GM12878 (cell line): ENCODE data around the gene BEST2. TPM values are rescaled to one million over a fixed set of nuclear protein-coding genes. Genes with fewer than 3 reads are reported as not detected.

Source experiments
- ATAC-seq: fragments of 200-7000 bp; cut with Tn5 transposase; 3 replicates; pipeline ENCODE4 v1.9.1; 2020; ENCODE audit warnings: mild to moderate bottlenecking, moderate library complexity
- BruUV-seq: library from RNA; stranded (reverse); fragments of 400-500 nt; replicated peaks from 2 replicates; lab custom pipeline; 2021; lab: Mats Ljungman, UMichigan
- CTCF ChIA-PET: fragments of 300-600 bp; sonication (Branson Sonifier 250); formaldehyde crosslinking; extraction: SDS; loops from one replicate; lab custom pipeline; 2021; ENCODE audit warnings: inconsistent platforms; lab: Yijun Ruan, JAX
- POLR2A ChIA-PET: fragments of 350-600 bp; formaldehyde crosslinking; extraction: SDS; loops from one replicate; lab custom pipeline; 2021; ENCODE audit warnings: inconsistent platforms; lab: Charles Lee
- RAD21 ChIA-PET: fragments of 300-600 bp; sonication (Branson Sonifier 250); formaldehyde crosslinking; loops from one replicate; lab custom pipeline; 2023; ENCODE audit warnings: antibody characterized with exemption; ENCODE audit not compliant: unreplicated experiment; lab: Charles Lee
- SMC1A ChIA-PET: fragments of 300-600 bp; sonication (Branson Sonifier 250); formaldehyde crosslinking; loops from one replicate; lab custom pipeline; 2023; ENCODE audit not compliant: unreplicated experiment, uncharacterized antibody; lab: Charles Lee
- DNase-seq: peaks from one replicate; pipeline ENCODE4 v3.0.0-alpha.2; 2011; ENCODE audit warnings: low read depth, low spot score
- FAIRE-seq: peaks from 3 replicates; lab custom pipeline; 2011; peaks lifted over from hg19 to GRCh38; lab: Jason Lieb, UNC
- H2AFZ ChIP-seq: 2 replicates; pipeline ENCODE4 v1.6.0; 2011; ENCODE audit warnings: low read depth, low read length, control low read depth; ENCODE audit not compliant: control insufficient read depth
- H3K27ac ChIP-seq: 2 replicates; pipeline ENCODE4 v1.5.1; 2011; ENCODE audit warnings: control low read depth; ENCODE audit not compliant: control insufficient read depth, insufficient read depth
- H3K27me3 ChIP-seq, 2 experiments: replicated peaks in 1 of 2; 2 replicates each; pipeline versions ENCODE4 v1.6.0 to v1.6.1; 2011; ENCODE audit warnings: low read length in 1 of 2; ENCODE audit not compliant: control insufficient read depth in 2 of 2, insufficient read depth in 2 of 2
- H3K36me3 ChIP-seq, 2 experiments: 2 replicates each; pipeline ENCODE4 v1.5.1; 2011; ENCODE audit warnings: low read length in 1 of 2; ENCODE audit not compliant: control insufficient read depth in 2 of 2, insufficient read depth in 2 of 2
- H3K4me1 ChIP-seq: 2 replicates; pipeline ENCODE4 v1.6.1; 2011; ENCODE audit warnings: mild to moderate bottlenecking, low read length, moderate library complexity, mixed read lengths; ENCODE audit not compliant: control insufficient read depth, insufficient read depth
- H3K4me2 ChIP-seq: 2 replicates; pipeline ENCODE4 v1.6.0; 2011; ENCODE audit warnings: control low read depth; ENCODE audit not compliant: control insufficient read depth, insufficient read depth
- H3K4me3 ChIP-seq: fragments of 200-600 bp; sonication (generic); 2 replicates; pipeline ENCODE4 v1.5.1; 2016
- H3K79me2 ChIP-seq: 2 replicates; pipeline ENCODE4 v1.6.0; 2011; ENCODE audit warnings: low read length; ENCODE audit not compliant: control insufficient read depth, insufficient read depth
- H3K9ac ChIP-seq: 2 replicates; pipeline ENCODE4 v1.8.0; 2011; ENCODE audit warnings: low read length, control low read depth, mixed read lengths; ENCODE audit not compliant: control insufficient read depth, insufficient read depth
- H3K9me3 ChIP-seq: replicated peaks from 3 replicates; pipeline ENCODE4 v1.5.1; 2011; ENCODE audit warnings: mild to moderate bottlenecking, low read length; ENCODE audit not compliant: control insufficient read depth, insufficient read depth
- H4K20me1 ChIP-seq: 2 replicates; pipeline ENCODE4 v1.6.0; 2011; ENCODE audit not compliant: control insufficient read depth, insufficient read depth
- ATF7 ChIP-seq: fragments of 450-650 bp; IDR thresholded peaks from 2 replicates; pipeline ENCODE4 v1.6.1; 2016; ENCODE audit warnings: low read depth, mild to moderate bottlenecking
- BMI1 ChIP-seq: fragments of 450-650 bp; IDR thresholded peaks from 2 replicates; pipeline ENCODE4 v1.6.1; 2016; ENCODE audit warnings: mild to moderate bottlenecking, moderate library complexity, borderline replicate concordance
- CEBPB ChIP-seq, 2 experiments: fragments of 150-350 bp in 1 of 2; IDR thresholded peaks; 2 replicates each; pipeline ENCODE4 v1.6.1; 2012 to 2014; ENCODE audit warnings: low read depth in 2 of 2, low read length in 2 of 2, borderline replicate concordance in 1 of 2, inconsistent platforms in 1 of 2
- TAF1 ChIP-seq: IDR thresholded peaks from 2 replicates; pipeline ENCODE4 v1.6.1; 2011; ENCODE audit warnings: mild to moderate bottlenecking, low read depth, low read length, borderline replicate concordance
- ZNF384 ChIP-seq: IDR thresholded peaks from 2 replicates; pipeline ENCODE4 v1.6.1; 2012; ENCODE audit warnings: low read depth, mild to moderate bottlenecking, low read length, improper control_type of control experiment, borderline replicate concordance
- WGBS: methylation state at CpG from one replicate; pipeline ENCODE4 v1.1.6; 2016; ENCODE audit warnings: low lambda C conversion rate; ENCODE audit not compliant: insufficient replicate concordance, insufficient coverage; ENCODE audit errors: missing lambda C conversion rate; 5-methylcytosine and 5-hydroxymethylcytosine counted together
- in situ Hi-C: fragments of 300-500 bp; cut with MboI; formaldehyde crosslinking; loops from 9 replicates; pipeline ENCODE4 v1.14.3; 2018; ENCODE audit warnings: mixed read lengths
- intact Hi-C: fragments of 100-400 bp; cut with micrococcal nuclease; formaldehyde crosslinking; loops from one replicate; pipeline ENCODE4 v1.14.2; 2022; ENCODE audit not compliant: unreplicated experiment
- polyA plus RNA-seq, 11 experiments: library from polyadenylated mRNA; depleted of rRNA in 4 of 11; unstranded in 6 of 11; stranded (reverse) in 5 of 11; fragments of >200 nt; fragmentation: Nextera tagmentation in 4 of 11; fragmentation: Illumina TruSeq in 1 of 11; extraction: Ambion mirVana in 4 of 11; extraction: Trizol in 1 of 11; gene quantifications; 1 replicate in 1 of 11; 2 replicates in 10 of 11; pipeline versions ENCODE4 v1.2.1 to v1.2.3, GENCODE V29; 2011 to 2016; ENCODE audit warnings: inconsistent platforms in 2 of 11, missing spikeins in 2 of 11, low read depth in 1 of 11
- total RNA-seq, 4 experiments: library from RNA; depleted of rRNA in 3 of 4; stranded (reverse); fragments of >200 nt in 3 of 4; fragmentation: Illumina TruSeq in 1 of 4; extraction: Trizol in 1 of 4; gene quantifications; 2 replicates each; pipeline versions ENCODE4 v1.2.1 to v1.2.3, GENCODE V29; 2013 to 2021
- TF ChIP-seq, protein P1 (sequence below): fragments of 450-650 bp; conservative IDR thresholded peaks from 2 replicates; pipeline ENCODE4 v1.6.1; 2017; ENCODE audit warnings: mild to moderate bottlenecking, moderate library complexity

The BEST2 gene
- total and polyA plus RNA-seq, 10 of the 15 experiments (the other 5 are each of a cell fraction or from before 2014, with no cell fraction given), result not detected

DNA sequence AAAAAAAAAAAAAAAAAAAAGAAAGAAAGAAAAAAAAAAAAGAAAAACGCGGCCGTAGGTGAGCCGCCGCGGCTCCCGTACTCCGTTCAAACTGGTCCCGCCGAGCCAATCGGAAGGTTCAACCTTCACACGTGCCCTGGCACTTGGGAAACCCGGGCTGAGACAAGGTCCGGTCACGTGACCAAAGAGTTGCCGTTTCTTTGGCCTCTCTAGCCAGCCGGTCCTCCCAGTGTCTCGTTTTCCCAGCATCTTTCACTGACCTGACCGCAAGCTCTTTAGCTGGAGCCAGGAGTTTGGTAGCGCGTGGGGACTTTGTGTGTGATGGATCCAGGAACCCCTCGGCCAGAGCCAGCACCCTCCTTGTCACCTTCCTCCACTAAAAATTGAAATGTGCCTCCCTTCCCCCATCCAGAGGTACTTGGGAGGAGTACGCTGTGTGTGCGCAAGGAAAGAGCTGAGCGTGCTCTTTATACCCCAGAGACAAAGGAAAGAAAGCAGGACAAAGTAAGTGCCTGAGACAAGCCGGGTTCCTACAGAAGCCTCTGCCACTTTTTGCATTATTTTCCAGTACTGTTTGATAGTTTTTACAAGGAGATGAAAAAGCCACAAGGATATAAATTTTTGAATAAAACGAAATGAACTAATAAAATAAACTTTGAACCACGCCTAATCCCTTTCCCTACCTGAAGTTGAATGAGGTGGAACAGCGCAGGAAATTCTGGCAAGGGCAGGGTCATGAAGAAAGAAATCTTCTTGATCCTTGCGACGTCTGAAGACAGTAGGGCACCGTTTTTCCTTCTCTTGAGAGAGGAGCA is 28.8 kb upstream of the BEST2 start (continued):
- TF ChIP-seq, protein P1, sequence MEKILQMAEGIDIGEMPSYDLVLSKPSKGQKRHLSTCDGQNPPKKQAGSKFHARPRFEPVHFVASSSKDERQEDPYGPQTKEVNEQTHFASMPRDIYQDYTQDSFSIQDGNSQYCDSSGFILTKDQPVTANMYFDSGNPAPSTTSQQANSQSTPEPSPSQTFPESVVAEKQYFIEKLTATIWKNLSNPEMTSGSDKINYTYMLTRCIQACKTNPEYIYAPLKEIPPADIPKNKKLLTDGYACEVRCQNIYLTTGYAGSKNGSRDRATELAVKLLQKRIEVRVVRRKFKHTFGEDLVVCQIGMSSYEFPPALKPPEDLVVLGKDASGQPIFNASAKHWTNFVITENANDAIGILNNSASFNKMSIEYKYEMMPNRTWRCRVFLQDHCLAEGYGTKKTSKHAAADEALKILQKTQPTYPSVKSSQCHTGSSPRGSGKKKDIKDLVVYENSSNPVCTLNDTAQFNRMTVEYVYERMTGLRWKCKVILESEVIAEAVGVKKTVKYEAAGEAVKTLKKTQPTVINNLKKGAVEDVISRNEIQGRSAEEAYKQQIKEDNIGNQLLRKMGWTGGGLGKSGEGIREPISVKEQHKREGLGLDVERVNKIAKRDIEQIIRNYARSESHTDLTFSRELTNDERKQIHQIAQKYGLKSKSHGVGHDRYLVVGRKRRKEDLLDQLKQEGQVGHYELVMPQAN, result peak; percentile 75
- TF ChIP-seq ZNF384 (peak; percentile 99), TAF1 (peak; percentile 38; the same call in 1 of the 2 replicates), ATF7 (peak; percentile 70; the same call in 1 of the 2 replicates)

GRCh38 chr19:12723381-12723640 is 28.3 kb upstream of the BEST2 start:
- Histone ChIP-seq H3K9me3 (no peaks in the 10 kb centered on the region), H3K27ac (peak overlapping the region; percentile 81), H3K4me3 (peak overlapping the region; percentile 91), H3K4me2 (peak overlapping the region; percentile 90), H3K27me3 (no peaks in the 10 kb centered on the region), H3K79me2 (peaks cover 51% of the 10 kb centered on the region), H3K4me1 (peaks cover 8% of the 10 kb centered on the region; the same call in 1 of the 2 replicates), H3K36me3 (peaks cover 10 to 13% of the 10 kb centered on the region in 2 experiments), H4K20me1 (no peaks in the 10 kb centered on the region; the same call in 1 of the 2 replicates), H2AFZ (peak overlapping the region; percentile 98), H3K9ac (peak overlapping the region; percentile 81)
- POLR2A ChIA-PET, result interaction anchor here (0.5 to 6.8 kb wide), 8 partner anchors 10 to 69 kb away, joined by 3 to 58 read pairs (median 4); partner anchors contain the start of genes DHPS, GET3, MAN2B1 and TRIR
- RAD21 ChIA-PET, result interaction anchor here (0.6 to 3.3 kb wide), 6 partner anchors 10 to 1347 kb away, joined by 3 to 31 read pairs (median 4); partner anchors contain the start of genes TRIR and ZNF20
- BruUV-seq, result no TSS peak
- DNase-seq, result no peak
- SMC1A ChIA-PET, result interaction anchor here (1.0 to 5.1 kb wide), 3 partner anchors 10 to 14 kb away, joined by 4 to 28 read pairs (median 6); partner anchors contain the start of genes GET3 and TRIR
- TF ChIP-seq BMI1 (no peak), CEBPB (IDR thresholded peaks at IDR 0.05; ENCODE audit: borderline replicate concordance in 1 of 2, low read depth in 2 of 2, low read length in 2 of 2) (no peak)
- intact Hi-C loops (no loop called here), in situ Hi-C loops (no loop called here)
- 1% methylated on average over 7 of the region's 7 CpGs for WGBS
- FAIRE-seq, result no peak
- peak; percentile 7; the same call in 2 of the 3 replicates for ATAC-seq
- CTCF ChIA-PET, result interaction anchor here (0.6 to 5.4 kb wide), 14 partner anchors 10 to 1683 kb away, joined by 3 to 30 read pairs (median 4); partner anchors contain the start of genes GET3 and TRIR
